Measurements from ENCODE around the gene MTCL3.
"Not testable (repeated sequence)": the region's sequence is repeated elsewhere in the genome, so short reads cannot be mapped to it uniquely, and the experiment has no call there.

MTCL3 gene

GRCh38 chr6:127464881-127465459 is 54.2 kb downstream of the MTCL3 start:
- DNase-seq: peak; percentile 15

GRCh38 chr6:127464161-127464880 is 54.8 kb downstream of the MTCL3 start:
- no peak for DNase-seq

GRCh38 chr6:127463056-127463455 is 56.1 kb downstream of the MTCL3 start:
- DNase-seq: no peak

GRCh38 chr6:127462376-127462775 is 56.8 kb downstream of the MTCL3 start:
- DNase-seq: no peak

GRCh38 chr6:127460465-127460864 is 58.7 kb downstream of the MTCL3 start:
- no peak for DNase-seq

- DNase-seq: no peak
These were observed 59.9 kb downstream of the MTCL3 start, which contains the start of gene KIAA0408 for GRCh38 chr6:127459231-127459641. TSS of gene KIAA0408 (minus strand) at chr6:127459389. CDS start at chr6:127453981, 5,408 bp downstream.

- DNase-seq: peak; percentile 64
These were observed 60.3 kb downstream of the MTCL3 start for GRCh38 chr6:127458817-127459216.

- no peak for DNase-seq
These were observed 60.9 kb downstream of the MTCL3 start for GRCh38 chr6:127458222-127458621.

GRCh38 chr6:127457456-127458064 is 61.6 kb downstream of the MTCL3 start:
- DNase-seq: no peak

GRCh38 chr6:127456465-127456864 is 62.7 kb downstream of the MTCL3 start:
- no peak for DNase-seq

GRCh38 chr6:127453845-127454619 is 65.1 kb downstream of the MTCL3 start:
- no peak for DNase-seq

GRCh38 chr6:127452803-127453202 is 66.3 kb downstream of the MTCL3 start:
- DNase-seq: no peak

GRCh38 chr6:127451388-127451787 is 67.7 kb downstream of the MTCL3 start:
- no peak for DNase-seq

GRCh38 chr6:127447780-127448179 is 71.4 kb downstream of the MTCL3 start:
- DNase-seq: no peak

GRCh38 chr6:127446356-127446755 is 72.8 kb downstream of the MTCL3 start:
- no peak for DNase-seq

GRCh38 chr6:127441881-127442280 is 77.3 kb downstream of the MTCL3 start:
- no peak for DNase-seq

- no peak for DNase-seq
These were observed 79.4 kb downstream of the MTCL3 start for GRCh38 chr6:127439718-127440117.

- no peak for DNase-seq
These were observed 82.5 kb downstream of the MTCL3 start for GRCh38 chr6:127436578-127437110.

- no peak for DNase-seq
These were observed 83.4 kb downstream of the MTCL3 start for GRCh38 chr6:127435626-127436220.

GRCh38 chr6:127434651-127435050 is 84.5 kb downstream of the MTCL3 start:
- DNase-seq: no peak

- DNase-seq: not testable (repeated sequence)
These were observed 90.6 kb downstream of the MTCL3 start for GRCh38 chr6:127428562-127428961.

- no peak for DNase-seq
These were observed 95.2 kb downstream of the MTCL3 start for GRCh38 chr6:127423921-127424320.
